Ureter (tissue), 1 donor: ENCODE measurements around the gene PRKCH. TPM values are rescaled to one million over a fixed set of nuclear protein-coding genes. Genes with fewer than 3 reads are reported as not detected.

ENCODE experiments used
- DNase-seq: peaks from one replicate; pipeline ENCODE4 v3.0.0-alpha.2; 2020; ENCODE audit warnings: low spot score
- total RNA-seq: library from RNA; stranded (reverse); gene quantifications from one replicate; pipeline ENCODE4 v1.2.4, GENCODE V29; 2023
- donor health status: DM: yes; HTN: yes; CAD: no.

The PRKCH gene
- total RNA-seq, 1 donor from 2014 or later = 90.2 TPM

DNA sequence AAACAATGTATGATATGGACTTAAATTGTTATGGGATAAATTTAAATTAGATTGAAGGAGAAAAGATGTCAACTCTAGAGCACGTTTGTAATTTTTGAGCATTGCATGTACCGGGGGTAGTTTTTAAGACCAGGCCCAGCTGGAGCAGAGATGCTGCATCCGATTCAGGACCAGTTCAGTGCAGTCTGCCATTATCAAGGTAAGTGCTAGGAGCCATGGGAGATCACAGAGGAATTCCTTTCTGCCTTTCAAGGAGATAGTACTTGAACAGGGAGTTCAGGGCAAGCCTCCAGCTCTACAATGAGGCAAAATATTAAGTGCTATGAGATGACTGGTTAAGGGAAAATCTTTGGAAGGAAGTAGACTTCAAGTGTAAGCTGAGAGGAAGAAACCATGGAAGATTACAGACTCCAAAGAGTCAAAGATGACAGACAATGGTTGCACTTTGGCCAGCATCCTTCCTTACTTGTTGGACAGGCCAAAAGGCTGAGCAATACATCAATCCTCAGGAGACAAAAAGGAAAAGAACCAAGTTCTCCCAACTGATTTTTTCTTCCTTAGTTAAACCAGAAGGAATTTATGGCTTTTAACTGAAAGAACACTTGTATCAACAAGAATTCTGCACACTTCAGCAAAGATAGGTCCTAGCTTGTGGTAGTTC lies 260.7 kb downstream of the PRKCH start:
- no peak for DNase-seq

- no peak for DNase-seq
Measured at GRCh38 chr14:61582815-61583214, 261.4 kb downstream of the PRKCH start.

GRCh38 chr14:61584331-61584741 lies 263.0 kb downstream of the PRKCH start:
- no peak for DNase-seq

DNA sequence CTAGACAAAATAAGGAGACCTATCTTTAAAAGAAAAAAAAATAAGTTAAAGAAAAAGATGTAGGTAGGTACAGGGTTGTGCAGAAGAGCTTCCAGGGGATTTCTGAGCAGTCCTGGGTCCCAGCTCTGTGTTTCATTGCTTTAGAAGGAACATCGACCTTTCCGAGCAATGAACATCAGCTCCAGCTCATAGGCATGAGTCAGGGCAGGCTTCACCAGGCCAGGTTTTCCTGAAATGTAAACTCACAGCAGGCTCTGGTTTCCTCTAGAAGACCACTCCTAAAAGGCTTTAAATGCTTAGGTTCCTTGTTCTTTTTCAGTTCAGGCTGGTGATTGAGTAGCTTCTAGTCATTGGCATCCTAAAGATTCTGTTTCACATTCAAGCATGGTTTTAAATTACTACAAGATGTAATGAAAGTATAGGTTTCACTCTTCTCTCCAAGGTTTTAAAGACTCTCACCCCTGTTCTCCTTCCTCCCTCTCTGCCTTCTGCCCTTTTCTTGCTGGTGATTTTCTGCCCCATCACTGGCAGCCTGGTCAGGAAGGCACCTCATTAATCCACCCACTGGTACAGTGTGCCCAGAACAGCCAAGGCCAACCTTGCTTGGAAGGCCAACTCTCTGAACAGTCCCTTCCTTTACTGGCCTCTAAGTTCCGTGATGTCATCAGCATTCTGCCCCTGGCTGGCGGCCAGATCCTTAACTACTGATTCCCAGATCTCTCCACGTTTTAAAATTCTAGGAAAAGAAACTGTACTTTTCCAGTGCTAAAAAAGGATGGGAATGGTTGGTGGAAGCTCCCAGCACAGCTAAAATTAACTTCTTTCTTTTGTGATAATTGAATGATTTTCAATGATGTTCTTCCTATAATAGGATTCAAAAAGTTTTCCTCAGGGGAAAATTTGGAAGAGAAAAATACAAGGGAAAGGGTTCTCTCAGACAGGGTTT lies 264.5 kb downstream of the PRKCH start:
- peak; percentile 78 for DNase-seq

- DNase-seq = no peak
Measured at GRCh38 chr14:61586544-61587055, 265.2 kb downstream of the PRKCH start.

DNA sequence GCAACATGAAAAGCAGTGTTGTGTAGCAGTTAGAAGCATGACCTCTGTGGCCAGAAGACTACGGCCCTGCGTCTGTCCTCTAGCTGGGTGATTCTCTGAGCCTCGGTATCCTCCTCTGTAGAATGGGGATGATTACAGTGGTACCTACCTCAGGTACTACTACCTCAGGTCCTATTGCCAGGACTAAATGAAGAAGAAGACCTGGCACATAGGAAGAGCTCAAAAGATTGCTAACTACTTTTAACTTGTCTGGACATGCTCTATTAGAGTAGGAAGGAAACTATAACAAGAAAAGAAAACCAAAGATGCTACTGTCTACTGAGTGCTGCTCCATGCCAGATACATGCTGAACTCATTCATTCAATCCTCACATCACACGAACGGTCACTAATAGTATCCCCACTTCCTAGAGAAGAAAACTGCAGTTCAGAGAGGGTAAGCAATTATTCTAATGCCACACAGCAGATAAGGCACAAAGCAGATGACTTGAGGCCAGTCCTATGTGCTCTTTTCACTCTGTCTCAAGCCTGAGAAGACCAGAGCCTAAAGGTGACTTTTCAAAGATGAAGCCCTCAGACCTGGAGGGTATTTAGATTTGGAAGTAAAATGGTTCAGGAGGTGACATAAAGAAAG lies 265.8 kb downstream of the PRKCH start:
- no peak for DNase-seq

- DNase-seq = no peak
Measured at GRCh38 chr14:61588419-61588901, 267.1 kb downstream of the PRKCH start.

DNA sequence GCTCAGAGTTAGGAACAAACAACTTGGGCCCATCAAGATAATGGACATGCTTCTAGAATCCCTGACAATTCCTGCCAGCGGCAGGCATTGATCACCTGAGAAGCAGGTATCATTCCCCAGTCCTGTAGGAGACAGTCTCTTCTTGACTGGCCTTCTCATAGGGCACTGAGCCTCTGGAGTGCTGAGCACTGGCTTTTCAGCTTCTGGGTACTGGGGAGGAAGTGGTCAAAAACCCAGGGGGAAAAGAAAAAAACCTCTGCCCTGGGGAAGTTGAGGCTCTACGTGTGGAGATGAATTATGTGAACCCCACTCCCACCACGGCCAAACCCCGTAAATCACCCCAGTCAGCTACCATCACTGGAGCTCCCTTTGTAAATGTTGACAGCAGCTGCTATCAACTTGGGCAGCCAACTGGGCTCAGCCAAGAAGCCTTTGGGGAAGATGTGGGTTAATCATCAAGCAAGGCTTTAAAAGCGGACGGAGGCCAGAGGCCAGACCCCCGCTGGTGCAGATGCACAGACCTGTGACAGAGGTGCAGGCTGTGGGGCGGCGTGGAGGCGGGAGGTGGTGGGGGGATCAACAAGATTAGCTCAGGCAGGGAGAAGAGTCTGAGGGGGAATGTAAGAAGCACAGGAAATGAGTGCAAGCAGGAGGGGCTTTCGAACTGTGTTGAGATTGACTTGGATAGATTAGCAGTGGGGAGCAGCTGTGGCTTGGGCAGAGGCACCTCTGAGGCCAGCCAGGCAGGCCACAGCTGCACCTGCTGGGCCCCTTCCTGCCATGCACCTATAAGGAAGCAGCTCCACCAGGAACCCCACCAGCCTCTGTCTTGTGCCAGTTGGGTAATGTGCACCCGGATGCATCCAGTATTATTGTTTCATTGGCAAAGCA lies 268.6 kb downstream of the PRKCH start:
- no peak for DNase-seq

DNA sequence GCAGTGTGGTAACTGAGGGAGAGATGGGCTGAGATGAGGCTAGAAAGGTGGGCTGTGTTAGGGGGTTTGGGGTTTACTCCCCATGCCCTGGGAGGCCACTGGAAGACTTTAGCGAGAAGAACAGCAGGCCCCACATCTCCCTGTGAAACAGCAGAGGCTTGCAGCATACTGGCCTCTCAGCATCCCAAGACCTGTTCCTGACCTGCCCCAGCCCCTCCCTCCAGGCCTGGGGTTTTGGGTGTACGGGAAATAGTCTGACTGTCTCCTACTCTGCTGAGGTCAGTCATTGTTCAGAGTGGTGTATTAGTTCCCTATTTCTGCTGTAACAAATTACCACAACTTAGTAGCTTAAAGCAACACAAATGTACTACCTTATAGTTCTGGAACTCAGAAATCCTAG lies 270.5 kb downstream of the PRKCH start:
- DNase-seq = no peak

GRCh38 chr14:61593330-61593729 lies 272.0 kb downstream of the PRKCH start:
- DNase-seq = no peak

- no peak for DNase-seq
Measured at GRCh38 chr14:61596990-61597389, 275.6 kb downstream of the PRKCH start.

DNA sequence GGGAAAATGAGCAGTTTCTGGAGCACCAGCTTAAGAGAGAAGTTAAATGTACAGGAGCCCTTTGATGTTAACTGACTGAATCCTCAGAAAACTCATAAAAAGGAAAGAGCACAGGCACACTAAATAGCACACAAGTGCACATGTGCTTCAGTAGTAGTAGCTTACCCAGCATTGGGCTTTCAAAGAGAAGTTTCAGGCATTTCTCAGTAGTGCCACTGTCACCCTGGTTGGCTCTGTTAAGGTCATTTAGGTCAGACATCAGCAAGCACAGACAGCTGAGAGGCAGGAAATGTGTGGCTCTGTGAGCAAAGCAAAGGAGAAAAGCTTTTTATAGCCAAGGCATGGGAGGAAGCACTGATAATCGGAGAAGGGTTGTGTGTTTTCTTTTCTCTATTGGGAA lies 277.6 kb downstream of the PRKCH start:
- DNase-seq = no peak

DNA sequence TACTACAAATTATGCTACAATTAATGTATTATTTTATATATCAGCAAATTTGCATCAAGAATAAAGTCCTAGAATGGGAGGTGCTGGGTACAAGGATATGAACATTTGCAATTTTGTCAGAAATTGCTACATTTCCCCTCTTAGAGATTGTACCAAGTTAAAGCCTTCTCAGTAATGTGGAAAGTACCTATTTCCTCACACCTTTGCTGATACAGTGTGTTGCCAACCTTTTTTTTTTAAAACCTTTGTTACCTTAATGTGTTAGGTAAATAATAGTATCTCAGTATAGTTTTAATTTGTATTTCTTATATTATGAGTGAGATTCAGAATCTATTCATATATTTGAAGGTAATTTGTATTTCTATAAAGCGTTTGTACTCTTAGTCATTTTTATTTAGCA lies 278.6 kb downstream of the PRKCH start:
- no peak for DNase-seq

Other genes starting within 250 kb of the PRKCH start
- 34.0 TPM for gene TMEM30B, start 40.2 kb upstream of the PRKCH start, total RNA-seq